ENCODE data around the gene PPM1G. TPM values are rescaled to one million over a fixed set of nuclear protein-coding genes. Genes with fewer than 3 reads are reported as not detected.
A peak's percentile ranks its signal among the peaks of the same experiment; 100 is the strongest.

The PPM1G gene
- total and polyA plus RNA-seq, 3 donors from 2014 or later, result 163 to 569 (median 245) TPM

DNA sequence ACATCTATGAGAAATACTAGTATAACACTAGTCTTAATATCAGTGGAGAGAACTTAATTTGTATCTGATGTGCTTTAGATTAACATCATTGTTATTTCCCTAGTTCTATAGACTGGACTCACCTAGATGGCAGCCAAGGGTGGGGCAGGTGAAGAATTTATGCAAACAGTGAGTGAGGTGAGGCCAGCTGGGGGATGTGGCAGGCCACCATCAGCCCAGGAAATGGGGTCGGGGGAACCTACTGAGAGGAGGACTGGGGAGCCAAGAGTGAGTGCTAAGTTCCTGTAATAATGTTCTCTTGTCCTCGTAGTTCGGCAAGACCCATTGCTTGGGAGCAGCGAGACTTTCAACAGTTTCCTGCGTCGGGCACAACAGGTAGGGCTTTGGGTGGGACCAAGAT lies 36.5 kb downstream of the PPM1G start:
- H3K9me3 ChIP-seq, result no peaks in the 10 kb centered on the region
- H3K4me1 ChIP-seq, result peaks cover 23% of the 10 kb centered on the region
- H3K4me3 ChIP-seq, result no peak overlapping the region
- no peak for DNase-seq
- WGBS, 2 donors, result 84 to 94% methylated on average over 6 of the region's 6 CpGs
- H3K27me3 ChIP-seq, result no peaks in the 10 kb centered on the region
- no peak for TF ChIP-seq POLR2A (IDR thresholded peaks at IDR 0.05)
- TF ChIP-seq, protein P1, sequence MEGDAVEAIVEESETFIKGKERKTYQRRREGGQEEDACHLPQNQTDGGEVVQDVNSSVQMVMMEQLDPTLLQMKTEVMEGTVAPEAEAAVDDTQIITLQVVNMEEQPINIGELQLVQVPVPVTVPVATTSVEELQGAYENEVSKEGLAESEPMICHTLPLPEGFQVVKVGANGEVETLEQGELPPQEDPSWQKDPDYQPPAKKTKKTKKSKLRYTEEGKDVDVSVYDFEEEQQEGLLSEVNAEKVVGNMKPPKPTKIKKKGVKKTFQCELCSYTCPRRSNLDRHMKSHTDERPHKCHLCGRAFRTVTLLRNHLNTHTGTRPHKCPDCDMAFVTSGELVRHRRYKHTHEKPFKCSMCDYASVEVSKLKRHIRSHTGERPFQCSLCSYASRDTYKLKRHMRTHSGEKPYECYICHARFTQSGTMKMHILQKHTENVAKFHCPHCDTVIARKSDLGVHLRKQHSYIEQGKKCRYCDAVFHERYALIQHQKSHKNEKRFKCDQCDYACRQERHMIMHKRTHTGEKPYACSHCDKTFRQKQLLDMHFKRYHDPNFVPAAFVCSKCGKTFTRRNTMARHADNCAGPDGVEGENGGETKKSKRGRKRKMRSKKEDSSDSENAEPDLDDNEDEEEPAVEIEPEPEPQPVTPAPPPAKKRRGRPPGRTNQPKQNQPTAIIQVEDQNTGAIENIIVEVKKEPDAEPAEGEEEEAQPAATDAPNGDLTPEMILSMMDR (IDR thresholded peaks at IDR 0.05), result no peak
- no peaks in the 10 kb centered on the region for H3K36me3 ChIP-seq (ENCODE audit: low read depth, missing control alignments)
- H3K27ac ChIP-seq, result no peak overlapping the region
- intact Hi-C loops (cut with DNase I; ENCODE audit: low total_unique reads), result no loop called here

DNA sequence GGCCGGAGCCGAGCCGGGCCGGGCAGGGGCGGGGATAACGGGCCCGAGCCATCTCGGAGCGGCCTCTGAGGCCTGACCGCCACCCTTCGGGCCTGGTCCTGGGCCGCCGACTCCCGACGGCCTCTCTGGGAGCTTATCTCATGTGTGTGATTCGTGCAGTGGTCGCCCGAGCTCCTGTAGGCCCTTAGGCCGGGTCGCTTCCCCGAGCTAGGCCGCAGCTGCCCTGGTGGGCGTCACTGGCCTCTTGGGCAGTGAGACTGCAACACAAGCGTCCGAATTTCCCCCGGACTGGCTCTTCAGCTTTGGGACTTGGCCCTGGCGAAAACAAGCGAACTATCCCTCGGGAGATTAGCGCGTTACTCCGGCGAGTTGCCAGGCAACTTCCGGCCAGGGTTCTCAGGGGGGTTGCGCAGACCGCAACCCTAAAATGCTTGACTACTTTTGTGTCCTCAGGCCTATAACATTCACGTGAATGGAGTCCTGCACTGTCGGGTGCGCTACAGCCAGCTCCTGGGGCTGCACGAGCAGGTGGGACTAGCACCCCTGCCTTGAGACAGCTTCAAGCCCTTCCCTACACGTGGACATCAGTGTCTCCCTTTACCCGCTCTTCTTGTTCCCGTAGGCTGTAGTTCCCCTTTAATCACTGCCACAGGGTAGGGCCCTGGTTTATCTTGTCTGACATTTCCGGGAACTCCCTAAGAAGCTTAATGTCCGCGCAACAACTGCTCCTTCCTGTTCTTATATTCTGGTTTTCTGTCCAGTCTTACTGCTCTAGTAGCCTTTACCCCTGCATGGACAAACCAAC lies 38.4 kb downstream of the PPM1G start:
- WGBS, 2 donors, result 1 to 3% methylated on average over 8 to 46 of the region's 46 CpGs
- Histone ChIP-seq H3K4me3 (peak overlapping the region; percentile 86 to 87), H3K9me3 (no peaks in the 10 kb centered on the region), H3K36me3 (ENCODE audit: low read depth, missing control alignments) (no peaks in the 10 kb centered on the region), H3K27ac (peak overlapping the region; percentile 71 to 92), H3K27me3 (no peaks in the 10 kb centered on the region), H3K4me1 (peaks cover 23% of the 10 kb centered on the region)
- DNase-seq, result peak; percentile 46
- intact Hi-C loops (cut with DNase I; ENCODE audit: low total_unique reads), result no loop called here
- TF ChIP-seq, protein P1 (IDR thresholded peaks at IDR 0.05), result no peak
- no peak for TF ChIP-seq POLR2A (IDR thresholded peaks at IDR 0.05)

DNA sequence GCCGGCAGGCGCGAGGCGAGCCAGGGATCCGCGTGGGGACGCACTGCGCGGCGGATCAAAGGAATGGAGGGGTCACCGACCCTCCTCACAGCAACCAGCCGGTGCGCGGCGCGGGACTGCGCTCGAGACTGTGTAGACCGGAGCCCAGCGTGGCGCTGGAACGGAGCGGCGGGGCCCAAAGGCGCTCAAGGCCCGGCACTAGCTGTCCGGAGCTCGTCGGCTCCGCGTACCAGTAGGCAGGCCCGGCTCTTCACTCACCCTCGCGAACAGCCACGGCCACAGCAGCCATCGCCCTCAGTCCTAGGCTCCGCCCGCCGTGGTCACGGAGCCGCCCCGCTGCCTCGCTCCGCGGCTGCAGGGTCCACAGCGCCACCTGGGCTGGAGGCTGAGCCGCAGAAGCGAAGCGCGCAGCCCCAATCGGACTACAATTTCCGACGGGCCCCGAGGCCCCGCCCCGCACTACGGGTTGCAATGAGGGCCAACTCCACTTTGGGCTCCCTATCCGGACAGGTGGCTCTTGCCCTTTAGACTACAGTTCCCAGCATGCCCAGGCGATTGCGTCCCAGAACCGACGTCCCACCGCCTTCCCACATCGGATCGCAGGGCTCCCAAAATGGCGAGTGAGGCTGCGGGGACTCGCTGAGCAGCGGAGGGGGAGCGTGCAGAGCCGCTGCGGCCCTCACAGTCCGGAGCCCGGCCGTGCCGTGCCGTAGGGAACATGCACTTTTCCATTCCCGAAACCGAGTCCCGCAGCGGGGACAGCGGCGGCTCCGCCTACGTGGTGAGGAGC lies 39.2 kb downstream of the PPM1G start, which contains the start of the genes EIF2B4 and SNX17:
Gene EIF2B4, minus strand, starts transcription at position 313 of the 790 bp plus-strand sequence. Its CDS starts 24 bp downstream, at position 289.
Gene SNX17, plus strand, starts transcription at position 591 of the 790 bp plus-strand sequence. Its CDS starts 128 bp downstream, at position 719.
- H3K9me3 ChIP-seq, result no peaks in the 10 kb centered on the region
- WGBS, 2 donors, result 0% methylated on average over 85 of the region's 85 CpGs; no CpG with 5 or more reads in 1 of the 2 donors
- DNase-seq, result peak; percentile 99
- peak within 1 kb of the TSS; percentile 71 to 92 for H3K27ac ChIP-seq
- H3K27me3 ChIP-seq, result no peaks in the 10 kb centered on the region
- H3K4me3 ChIP-seq, result peak within 1 kb of the TSS; percentile 86 to 87
- TF ChIP-seq POLR2A (IDR thresholded peaks at IDR 0.05), result peak; percentile 14
- TF ChIP-seq, protein P1 (IDR thresholded peaks at IDR 0.05), result peak; percentile 57 to 77 (median 69)
- H3K36me3 ChIP-seq (ENCODE audit: low read depth, missing control alignments), result no peaks in the 10 kb centered on the region
- peaks cover 23% of the 10 kb centered on the region for H3K4me1 ChIP-seq
- intact Hi-C loops (cut with DNase I; ENCODE audit: low total_unique reads), result no loop called here

DNA sequence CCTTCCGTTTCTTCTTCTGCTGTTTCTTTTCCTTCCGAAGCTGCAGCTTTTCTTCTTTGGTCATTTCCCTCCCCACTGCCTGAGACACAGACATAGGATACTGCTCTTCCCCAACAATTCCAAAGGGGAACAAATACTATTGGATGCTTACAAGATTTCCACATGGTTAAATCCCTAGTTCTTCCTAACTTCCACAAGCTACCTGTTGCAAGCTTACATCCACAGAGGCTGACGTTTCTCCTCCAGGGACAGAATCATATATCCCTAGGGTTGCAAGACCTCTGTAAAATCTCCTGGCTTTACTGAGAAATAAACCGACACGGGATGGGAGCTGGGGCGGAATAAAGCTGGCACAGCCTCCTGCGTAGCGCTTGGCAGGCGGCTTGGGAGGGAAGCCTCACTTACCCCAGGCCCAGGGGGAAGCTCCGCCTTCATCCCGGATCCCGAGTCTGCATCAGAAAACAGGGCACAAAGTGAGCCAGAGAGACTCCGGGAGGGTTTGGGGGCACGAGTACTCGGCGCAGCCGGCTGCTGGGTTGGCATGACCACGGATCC lies 39.8 kb downstream of the PPM1G start:
- H3K9me3 ChIP-seq, result no peaks in the 10 kb centered on the region
- peak overlapping the region; percentile 71 to 92 for H3K27ac ChIP-seq
- no peaks in the 10 kb centered on the region for H3K36me3 ChIP-seq (ENCODE audit: low read depth, missing control alignments)
- H3K4me3 ChIP-seq, result peak overlapping the region; percentile 86 to 87
- WGBS, 2 donors, result 1% methylated on average over 9 to 18 of the region's 18 CpGs
- peaks cover 23% of the 10 kb centered on the region for H3K4me1 ChIP-seq
- no peak for TF ChIP-seq POLR2A (IDR thresholded peaks at IDR 0.05)
- TF ChIP-seq, protein P1 (IDR thresholded peaks at IDR 0.05), result no peak
- no peaks in the 10 kb centered on the region for H3K27me3 ChIP-seq
- no peak for DNase-seq
- intact Hi-C loops (cut with DNase I; ENCODE audit: low total_unique reads), result no loop called here
